ENCODE data around the gene IL1A.

DNA sequence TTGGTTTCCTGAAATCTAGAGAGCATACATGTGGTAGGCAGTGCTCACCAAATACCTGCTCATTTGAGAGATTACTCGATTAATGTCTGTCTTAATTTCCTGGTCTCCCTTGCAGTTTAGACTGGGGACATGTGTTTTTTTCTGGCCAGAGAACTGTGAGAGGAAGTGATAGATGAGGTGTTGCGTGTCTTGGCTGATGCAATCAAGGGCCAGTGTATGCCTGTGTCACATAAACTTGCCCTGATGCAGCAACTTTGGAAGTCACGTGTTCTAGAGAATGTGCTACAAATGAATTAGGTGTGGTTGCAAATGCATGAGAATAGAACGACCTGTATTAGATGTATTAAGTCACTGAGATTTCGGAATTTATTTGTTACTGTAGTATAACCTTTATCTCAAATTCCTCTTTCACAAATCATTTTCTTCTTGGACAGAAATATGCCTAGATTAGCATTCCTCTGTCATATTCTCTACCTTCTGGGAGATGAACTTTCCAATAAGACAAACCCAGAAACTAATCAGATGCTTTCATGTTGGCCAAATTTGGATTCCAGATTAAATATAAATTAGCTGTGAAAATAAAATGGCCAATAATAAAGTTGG lies 9.9 kb upstream of the IL1A start:
- TF ChIP-seq CTCF (IDR thresholded peaks at IDR 0.05) (no peak), POLR2A (IDR thresholded peaks at IDR 0.05) (no peak)
